ENCODE measurements around the gene MRAP.

Gene MRAP

DNA sequence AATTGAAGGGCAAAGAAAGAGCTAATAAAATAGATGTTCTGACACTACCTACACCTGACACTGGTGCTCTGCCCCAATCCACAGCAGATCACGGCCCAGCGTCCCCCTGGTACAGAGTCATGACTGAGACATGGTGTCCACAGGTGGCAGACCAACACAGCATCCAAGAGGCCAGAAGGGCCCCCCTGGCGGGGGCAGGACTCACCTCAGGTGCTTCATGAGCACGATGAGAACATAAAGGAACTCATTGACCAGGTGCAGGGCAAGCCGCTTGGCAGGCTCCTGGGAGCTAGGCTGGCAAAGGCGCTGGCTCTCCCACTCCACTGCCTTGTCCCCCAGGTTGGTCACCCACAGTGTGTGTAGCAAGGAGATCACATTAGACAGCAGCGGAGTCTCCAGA is 20.4 kb downstream of the MRAP start:
- no peak for DNase-seq (ENCODE audit: low read depth)
- TF ChIP-seq, protein P1, sequence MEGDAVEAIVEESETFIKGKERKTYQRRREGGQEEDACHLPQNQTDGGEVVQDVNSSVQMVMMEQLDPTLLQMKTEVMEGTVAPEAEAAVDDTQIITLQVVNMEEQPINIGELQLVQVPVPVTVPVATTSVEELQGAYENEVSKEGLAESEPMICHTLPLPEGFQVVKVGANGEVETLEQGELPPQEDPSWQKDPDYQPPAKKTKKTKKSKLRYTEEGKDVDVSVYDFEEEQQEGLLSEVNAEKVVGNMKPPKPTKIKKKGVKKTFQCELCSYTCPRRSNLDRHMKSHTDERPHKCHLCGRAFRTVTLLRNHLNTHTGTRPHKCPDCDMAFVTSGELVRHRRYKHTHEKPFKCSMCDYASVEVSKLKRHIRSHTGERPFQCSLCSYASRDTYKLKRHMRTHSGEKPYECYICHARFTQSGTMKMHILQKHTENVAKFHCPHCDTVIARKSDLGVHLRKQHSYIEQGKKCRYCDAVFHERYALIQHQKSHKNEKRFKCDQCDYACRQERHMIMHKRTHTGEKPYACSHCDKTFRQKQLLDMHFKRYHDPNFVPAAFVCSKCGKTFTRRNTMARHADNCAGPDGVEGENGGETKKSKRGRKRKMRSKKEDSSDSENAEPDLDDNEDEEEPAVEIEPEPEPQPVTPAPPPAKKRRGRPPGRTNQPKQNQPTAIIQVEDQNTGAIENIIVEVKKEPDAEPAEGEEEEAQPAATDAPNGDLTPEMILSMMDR (IDR thresholded peaks at IDR 0.05; ENCODE audit: control insufficient read depth, insufficient read depth, low read depth, low read length, missing control alignments) = no peak
- H3K4me3 ChIP-seq (ENCODE audit: control insufficient read depth, low read depth, low read length) = no peak overlapping the region

- H3K4me3 ChIP-seq (ENCODE audit: control insufficient read depth, low read depth, low read length) = no peak overlapping the region
- TF ChIP-seq, protein P1 (IDR thresholded peaks at IDR 0.05; ENCODE audit: control insufficient read depth, insufficient read depth, low read depth, low read length, missing control alignments) = no peak
- DNase-seq (ENCODE audit: low read depth) = no peak
Measured at GRCh38 chr21:32320059-32320458, 21.4 kb downstream of the MRAP start.

DNA sequence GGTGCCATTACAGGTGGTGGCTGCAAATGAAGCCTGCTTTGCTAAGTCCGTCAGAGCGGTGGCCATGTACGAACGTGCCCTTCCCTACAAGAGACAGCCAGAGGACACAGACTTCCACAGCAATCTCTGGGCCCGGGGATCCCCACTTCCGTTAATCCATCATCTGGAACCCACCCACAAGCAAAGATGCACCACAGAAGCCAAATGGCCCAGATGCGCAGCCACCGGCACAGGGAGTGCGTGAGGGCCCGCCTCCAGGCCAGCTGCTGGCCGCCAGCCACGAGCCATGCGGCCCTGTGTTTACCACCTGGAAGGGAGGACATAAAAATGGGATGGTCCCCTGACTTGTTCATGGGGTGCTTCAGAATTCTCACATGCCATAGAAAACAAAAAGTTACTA is 22.1 kb downstream of the MRAP start:
- no peak for DNase-seq (ENCODE audit: low read depth)
- TF ChIP-seq, protein P1 (IDR thresholded peaks at IDR 0.05; ENCODE audit: control insufficient read depth, insufficient read depth, low read depth, low read length, missing control alignments) = no peak

DNA sequence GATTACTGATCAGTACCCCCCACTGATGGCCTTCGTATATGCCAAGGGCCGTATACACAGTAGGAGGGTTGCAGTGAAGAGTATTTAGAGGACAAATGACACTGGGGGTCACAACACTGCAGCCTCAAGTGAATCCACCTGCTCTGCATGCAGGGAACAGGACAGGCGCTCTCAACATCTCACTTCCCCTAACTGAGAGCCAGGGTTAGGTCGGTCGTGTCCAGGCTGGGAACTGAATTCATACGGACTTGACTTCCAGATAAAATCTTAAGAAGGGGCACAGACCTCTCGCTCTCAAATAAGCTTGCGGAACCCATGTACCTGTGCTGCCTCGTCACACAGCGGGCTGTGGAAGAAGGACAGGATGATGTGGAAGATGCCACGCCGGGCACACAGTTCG is 22.8 kb downstream of the MRAP start:
- no peak overlapping the region for H3K4me3 ChIP-seq (ENCODE audit: control insufficient read depth, low read depth, low read length)
- TF ChIP-seq, protein P1 (IDR thresholded peaks at IDR 0.05; ENCODE audit: control insufficient read depth, insufficient read depth, low read depth, low read length, missing control alignments) = no peak
- DNase-seq (ENCODE audit: low read depth) = no peak

More for the DNA sequence above, 22.1 kb downstream of the MRAP start:
- H3K4me3 ChIP-seq (ENCODE audit: control insufficient read depth, low read depth, low read length) = no peak overlapping the region

GRCh38 chr21:32322103-32322502 is 23.4 kb downstream of the MRAP start:
- H3K4me3 ChIP-seq (ENCODE audit: control insufficient read depth, low read depth, low read length) = no peak overlapping the region
- TF ChIP-seq, protein P1 (IDR thresholded peaks at IDR 0.05; ENCODE audit: control insufficient read depth, insufficient read depth, low read depth, low read length, missing control alignments) = no peak
- DNase-seq (ENCODE audit: low read depth) = no peak

DNA sequence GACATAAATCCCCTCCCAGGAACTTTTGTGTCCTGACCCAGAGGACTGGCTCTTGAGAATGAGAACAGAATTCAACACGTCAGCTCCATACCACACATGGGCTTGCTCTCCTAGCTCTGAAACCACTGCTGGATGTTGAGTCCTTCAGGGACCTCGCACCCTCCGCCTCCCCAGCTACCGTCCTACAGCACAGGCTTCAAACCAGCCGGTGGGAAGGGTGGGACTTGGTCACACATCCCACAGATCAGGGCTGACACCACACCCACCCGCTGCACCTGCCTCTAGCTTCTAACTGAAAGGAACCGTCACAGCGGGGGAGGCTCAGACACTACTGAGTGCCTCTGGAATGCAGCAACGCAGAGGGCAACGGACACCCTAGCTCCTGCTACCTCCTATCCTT is 24.0 kb downstream of the MRAP start:
- no peak overlapping the region for H3K4me3 ChIP-seq (ENCODE audit: control insufficient read depth, low read depth, low read length)
- TF ChIP-seq, protein P1 (IDR thresholded peaks at IDR 0.05; ENCODE audit: control insufficient read depth, insufficient read depth, low read depth, low read length, missing control alignments) = no peak
- no peak for DNase-seq (ENCODE audit: low read depth)

DNA sequence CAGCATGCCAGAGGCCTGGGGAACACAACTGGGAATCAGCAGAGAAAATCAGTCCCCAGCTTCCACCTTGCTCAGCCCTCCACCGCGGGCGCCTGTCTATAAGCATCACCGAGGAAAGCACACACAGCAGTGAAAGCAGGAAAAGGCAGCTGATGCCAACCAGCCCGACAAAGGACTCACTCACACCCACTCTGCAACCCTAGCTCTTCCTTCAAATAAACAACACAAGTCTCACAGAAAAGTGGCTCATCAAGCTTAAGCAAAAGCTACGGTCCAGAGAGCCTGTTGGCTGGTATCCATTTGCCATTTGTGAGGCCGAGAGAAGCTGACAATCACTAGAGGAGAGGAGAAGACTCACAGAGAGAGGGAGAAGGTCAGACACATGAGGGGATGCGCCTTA is 27.1 kb downstream of the MRAP start:
- no peak overlapping the region for H3K4me3 ChIP-seq (ENCODE audit: control insufficient read depth, low read depth, low read length)
- TF ChIP-seq, protein P1 (IDR thresholded peaks at IDR 0.05; ENCODE audit: control insufficient read depth, insufficient read depth, low read depth, low read length, missing control alignments) = no peak
- DNase-seq (ENCODE audit: low read depth) = no peak
